GM12873 (cell line): Measurements from ENCODE around the gene AFF2.

ENCODE experiments used
- CTCF ChIP-seq: IDR thresholded peaks from 2 replicates; pipeline ENCODE4 v1.5.1; 2012; ENCODE audit warnings: low read depth, mild to moderate bottlenecking, moderate library complexity, low read length, control low read depth; ENCODE audit not compliant: insufficient read depth; ENCODE audit errors: missing control alignments

AFF2 gene

DNA sequence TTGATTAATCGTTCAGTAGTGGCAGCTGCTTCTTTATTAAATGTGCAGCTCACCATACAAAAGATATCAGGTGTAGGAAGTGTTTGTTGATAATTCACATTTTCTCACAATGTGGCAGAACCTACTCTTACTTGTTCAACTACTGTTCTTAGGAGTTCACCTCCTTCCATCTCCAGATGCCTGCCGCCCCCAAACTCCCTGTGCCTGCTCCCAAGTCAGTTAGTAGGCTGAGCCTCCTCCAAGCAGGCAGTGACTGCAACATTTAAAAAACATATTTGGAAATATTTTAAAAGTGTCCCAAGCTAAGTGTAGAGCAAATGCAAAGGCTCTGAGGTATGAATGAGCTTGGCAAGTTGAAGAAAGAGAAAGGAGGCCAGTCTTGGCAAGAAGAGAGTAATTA lies 100.2 kb downstream of the AFF2 start:
- no peak for TF ChIP-seq CTCF

DNA sequence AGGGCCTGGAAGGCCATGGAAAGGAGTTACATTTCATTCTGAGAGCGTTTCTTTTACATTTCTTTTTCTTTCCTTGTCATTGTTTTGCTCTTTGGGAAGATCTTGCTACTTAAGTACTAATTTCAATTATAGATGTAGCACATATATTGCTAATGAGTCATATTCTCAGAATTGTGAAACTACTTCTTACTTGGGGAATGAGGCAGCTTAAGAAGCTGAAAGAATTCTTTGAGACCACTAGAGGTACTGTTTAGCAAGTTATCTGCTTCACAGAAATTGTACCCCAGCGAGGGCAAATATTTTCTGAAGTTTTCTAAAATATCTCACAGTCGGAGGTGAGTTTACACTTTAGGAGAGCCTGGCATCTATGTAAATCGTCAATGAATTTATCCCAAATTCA lies 100.6 kb downstream of the AFF2 start:
- TF ChIP-seq CTCF: no peak

DNA sequence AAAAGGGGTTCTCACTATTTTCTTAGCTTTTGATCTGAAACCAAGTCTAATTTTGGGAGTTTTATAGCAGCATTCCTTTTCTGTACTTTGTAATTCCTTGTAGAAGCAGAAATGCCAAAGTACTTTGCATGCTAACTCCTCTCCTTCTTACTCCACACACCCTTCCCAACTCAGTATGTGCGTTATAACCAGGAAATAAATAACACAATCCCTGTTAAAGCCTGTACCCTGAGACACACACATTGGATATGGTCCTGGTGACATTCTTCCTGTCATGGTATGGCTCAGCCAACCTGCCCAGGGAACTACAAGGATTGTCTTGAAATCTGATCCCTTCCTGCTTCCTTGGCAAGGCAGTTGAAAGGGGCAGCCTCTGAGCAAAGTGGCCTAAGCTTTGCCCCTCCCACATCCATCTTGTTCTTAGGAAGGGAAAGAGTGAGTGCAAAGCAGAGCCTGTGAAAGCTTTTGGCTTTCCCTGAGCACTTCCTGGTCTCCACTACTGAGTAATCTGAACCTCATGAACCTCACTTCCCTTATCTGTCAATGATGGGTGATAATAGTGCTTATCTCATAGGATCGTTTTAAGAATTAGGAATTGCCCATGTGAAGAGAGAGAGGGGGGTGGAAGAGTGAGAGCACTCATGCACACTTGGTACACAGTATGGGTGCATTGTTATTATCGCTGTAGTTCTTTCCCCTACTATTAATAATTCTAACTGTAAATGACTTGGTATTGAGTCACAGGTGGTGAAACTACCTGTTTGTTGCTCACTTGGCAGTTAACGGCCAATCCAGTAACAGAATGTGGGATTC lies 109.3 kb downstream of the AFF2 start:
- no peak for TF ChIP-seq CTCF

GRCh38 chrX:148610328-148610698 lies 109.9 kb downstream of the AFF2 start:
- no peak for TF ChIP-seq CTCF

- TF ChIP-seq CTCF: no peak
These were observed 111.6 kb downstream of the AFF2 start for GRCh38 chrX:148611993-148612392.

- TF ChIP-seq CTCF: no peak
These were observed 112.0 kb downstream of the AFF2 start for GRCh38 chrX:148612431-148612830.

- no peak for TF ChIP-seq CTCF
These were observed 113.2 kb downstream of the AFF2 start for GRCh38 chrX:148613636-148614035.
